Hematopoietic multipotent progenitor cell treated with erythropoietin and hydrocortisone succinate and interleukin-3 and kit ligand, for 15 days (in vitro differentiated cells): ENCODE data around the gene ZSWIM6.

ENCODE experiments used
- DNase-seq: peaks from one replicate; pipeline ENCODE4 v3.0.0-alpha.2; 2015; ENCODE audit warnings: low spot score

Gene ZSWIM6

DNA sequence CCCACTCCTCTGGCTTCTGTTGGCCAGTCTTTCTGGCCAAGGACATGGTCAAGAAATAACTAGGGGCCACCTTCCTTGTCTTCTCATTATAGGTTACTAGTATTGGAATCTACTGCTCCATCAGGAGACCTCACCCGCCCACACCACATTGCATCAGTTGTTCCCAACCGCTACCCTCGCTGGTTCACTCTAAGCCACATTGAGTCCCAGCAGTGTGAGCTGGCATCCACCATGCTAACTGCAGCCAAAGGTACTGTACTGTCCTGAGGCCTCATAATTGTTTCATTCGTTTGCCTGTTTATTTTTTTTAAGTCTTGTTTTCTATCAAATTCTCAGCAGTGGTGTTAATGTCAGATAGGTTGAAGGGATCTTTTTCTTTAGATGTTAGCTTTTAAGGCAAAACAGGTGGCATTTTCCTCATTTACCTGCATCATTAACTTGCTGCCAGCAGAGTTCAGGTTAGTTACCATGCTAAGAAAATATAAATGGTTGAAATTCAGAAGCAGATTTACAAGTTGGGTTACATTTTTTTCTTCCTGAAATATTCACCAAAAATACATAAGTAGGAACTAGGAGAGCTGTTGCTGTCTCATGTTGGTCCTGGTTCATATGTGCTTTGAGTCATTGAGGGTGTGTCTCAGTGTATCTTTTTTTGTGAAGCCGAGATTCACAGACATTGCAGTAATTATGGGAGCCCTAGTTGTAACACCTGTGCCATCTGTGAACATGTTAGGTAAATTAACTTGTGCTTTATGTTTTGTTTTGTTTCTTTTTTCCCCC, 206.9 kb downstream of the ZSWIM6 start:
- DNase-seq, result no peak

DNA sequence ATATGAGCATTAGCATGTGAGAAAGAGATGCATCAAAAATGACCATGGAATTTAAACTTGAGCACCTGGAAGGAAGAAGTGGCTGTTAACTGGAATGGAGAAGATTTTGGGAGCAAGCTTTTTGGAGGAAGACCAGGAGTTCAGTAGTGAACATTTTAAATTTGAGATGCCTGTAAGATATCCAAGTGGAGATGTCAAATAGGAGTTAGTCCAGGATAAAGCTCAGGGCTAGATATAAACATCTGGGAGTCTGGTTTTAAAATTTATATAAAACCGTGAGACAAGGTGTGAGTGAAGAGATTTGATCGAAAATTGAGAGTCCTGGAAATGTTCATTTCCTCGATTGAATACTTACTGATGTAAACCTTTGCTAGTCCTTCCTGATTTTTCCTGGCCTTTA, 217.5 kb downstream of the ZSWIM6 start:
- no peak for DNase-seq

DNA sequence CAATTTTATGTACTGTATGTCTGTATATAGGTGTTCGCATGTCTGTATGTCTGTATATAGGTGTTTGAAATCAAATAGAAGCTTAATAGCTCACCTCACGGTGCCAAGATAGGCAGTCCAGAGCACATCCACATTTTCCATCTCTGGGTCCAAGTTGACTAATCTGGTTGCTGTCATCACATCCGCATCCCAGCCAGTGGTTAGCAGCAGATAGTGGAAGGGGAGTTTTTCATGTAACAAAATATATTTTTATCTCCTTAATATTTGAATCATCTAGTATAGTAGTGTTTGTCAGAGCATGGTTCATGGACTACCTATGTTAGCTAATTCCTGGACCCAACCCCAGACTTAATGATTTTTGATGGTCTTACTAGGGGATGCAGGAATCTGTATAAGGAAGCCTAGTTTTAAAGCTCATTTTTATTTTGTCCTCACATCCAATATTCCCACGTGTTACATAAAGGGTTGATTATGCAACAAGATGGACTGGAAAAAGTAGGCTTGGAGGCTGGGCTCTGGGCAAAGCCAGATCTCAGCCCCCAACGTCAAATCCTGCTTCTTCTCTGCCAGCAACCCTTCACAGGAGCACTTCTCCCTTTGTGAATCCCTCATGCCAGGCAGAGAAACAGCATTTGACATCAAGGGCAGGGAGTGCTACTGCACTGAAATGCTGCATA, 219.7 kb downstream of the ZSWIM6 start:
- DNase-seq, result no peak

DNA sequence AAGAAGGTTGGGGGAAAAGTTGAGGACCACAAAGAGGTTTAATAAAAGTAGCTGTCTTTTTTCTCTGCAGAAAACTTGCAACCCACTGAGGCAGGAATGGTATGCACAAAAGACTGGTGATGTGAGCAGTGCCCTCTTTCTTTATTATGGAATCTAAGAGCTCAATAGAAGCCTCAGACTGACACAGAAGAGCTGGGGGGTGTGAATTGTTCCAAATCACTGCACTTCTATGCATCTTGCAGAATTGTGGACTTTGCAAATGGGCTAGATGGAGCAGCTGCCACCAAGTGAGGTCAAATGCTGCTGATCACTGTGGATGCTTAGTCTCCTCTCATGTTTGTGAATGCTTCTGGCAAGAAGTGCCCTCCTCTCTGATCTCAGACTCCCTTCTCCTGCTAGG, 227.1 kb downstream of the ZSWIM6 start:
- no peak for DNase-seq

DNA sequence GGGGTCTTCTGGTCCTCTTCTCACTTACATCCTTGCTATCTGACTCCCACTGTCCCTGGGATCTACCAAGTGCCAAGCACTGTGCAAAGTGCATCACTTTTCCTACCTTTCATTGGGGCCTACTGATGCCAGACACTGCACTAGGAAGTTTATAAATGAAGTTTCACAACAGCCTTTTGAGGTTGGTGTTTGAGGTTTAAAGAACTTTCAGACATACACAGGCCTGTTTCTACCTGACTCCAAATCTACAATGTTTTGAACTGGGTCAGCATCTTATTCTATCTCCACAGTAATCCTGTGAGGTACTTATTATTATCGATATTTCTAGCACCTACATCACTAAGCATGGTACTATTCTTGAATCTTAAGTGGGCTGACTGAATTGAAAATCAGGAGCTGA, 227.7 kb downstream of the ZSWIM6 start:
- DNase-seq, result no peak

DNA sequence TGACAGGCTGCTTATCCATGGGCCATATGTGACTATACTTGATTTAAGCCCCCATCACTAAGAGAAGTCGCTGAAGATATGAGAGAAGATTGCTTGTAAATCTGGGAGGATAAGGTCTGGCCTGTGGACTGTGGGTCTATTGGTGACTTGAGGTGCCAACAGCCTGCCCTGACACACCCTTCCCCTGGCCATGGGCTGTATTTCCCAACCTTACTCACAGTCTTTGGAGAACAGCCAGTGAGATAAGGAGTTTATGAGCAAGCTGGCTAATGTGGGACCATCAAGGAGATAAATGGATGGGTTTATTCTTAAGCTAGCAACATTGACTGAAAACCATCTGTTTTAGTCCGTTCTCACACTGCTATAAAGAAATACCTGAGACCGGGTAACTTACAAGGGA, 231.3 kb downstream of the ZSWIM6 start:
- DNase-seq, result no peak

DNA sequence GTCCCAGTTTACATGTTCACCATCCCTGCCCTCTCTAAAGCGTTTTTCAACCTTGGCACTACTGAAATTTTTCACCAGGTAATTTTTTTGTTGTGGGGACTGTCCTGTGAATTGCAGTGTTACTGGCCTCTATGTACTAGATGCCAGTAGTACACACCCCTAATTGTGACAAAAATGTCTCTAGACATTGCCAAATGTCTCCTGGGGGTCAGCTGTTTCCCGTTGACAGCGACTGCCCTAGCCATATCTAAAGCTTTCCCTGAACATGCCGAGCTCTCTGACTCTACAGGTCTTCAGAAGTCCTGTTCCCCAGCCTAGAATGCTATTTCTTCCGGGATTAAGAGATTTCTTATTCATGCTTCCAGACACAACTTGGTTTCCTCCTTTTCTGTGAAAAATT, 235.3 kb downstream of the ZSWIM6 start:
- DNase-seq, result no peak

DNA sequence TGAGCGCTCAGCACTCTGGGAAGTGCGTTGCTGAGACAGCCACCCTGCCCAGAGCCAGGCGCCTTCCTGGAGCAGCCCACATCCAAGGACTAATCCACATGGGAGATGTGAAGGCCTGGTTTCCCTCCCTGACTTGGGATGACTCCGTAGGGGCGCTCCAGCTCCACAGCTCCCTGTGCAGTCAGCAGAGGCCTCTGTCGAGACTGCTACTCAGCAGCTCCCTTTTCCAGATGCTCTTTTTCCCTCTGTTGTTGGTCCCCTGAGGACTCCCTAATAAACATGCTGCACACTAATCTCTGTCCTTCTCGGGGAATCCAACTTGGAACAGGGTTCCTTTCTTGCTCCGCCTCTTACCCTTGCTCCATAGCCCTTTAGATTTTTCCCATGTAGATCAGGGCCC, 237.3 kb downstream of the ZSWIM6 start:
- DNase-seq, result no peak

DNA sequence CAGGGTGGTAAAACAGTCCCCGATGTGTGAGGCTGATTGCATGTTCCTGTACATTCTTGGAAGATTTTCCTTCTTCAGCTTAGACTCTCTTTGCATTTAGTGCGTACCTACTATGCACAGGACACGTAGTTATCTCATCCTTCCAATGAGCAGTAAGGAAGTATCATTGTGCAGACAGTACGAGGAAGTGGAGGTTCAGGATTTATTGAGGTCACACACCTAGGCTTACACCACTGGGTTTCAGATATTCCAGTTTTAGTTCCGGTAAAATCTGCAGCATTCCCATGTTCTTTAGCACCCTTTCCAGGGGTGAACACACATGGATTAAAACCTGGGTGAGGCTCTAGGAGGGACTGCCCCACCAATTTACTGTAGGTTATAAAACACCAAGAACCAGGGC, 238.7 kb downstream of the ZSWIM6 start:
- DNase-seq, result no peak

DNA sequence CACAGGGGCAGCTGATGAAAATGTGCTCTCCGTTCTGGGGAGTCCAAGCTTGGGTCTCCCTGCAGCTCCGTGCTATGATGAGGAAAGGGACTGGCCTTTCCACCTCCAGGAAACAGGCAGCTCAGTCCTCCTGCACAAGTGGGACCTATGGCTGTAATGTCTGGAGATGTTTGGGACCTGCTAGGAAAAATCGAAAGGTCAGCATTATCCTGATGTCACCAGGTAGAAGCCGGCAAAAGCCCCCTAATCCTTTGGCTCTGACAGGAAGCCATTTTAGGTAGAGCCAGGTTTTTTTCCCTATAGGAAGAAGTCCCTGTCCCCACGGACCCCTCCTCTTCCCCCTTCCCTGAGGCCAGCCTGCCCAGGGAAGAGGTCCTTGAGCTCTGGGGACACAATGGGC, 240.9 kb downstream of the ZSWIM6 start:
- no peak for DNase-seq

DNA sequence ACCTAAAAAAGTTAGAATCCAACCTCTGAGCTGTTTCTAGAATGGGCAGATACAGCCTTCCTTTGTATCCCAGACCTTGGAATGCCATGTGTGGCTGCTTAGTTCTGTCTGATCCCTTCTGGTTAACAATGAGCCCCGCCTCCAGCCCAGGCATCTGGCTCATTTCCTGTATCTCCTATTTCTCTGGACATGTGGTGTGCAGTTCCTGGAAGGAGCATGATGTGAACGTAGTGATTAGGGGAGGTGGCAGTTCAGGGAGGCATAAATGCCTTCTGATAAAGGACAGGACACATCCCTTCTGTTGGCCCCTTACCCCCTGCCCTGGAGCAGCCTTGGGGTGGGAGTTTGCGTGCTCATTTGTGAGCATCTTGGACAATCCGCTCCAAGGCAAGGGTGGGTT, 243.0 kb downstream of the ZSWIM6 start:
- no peak for DNase-seq

DNA sequence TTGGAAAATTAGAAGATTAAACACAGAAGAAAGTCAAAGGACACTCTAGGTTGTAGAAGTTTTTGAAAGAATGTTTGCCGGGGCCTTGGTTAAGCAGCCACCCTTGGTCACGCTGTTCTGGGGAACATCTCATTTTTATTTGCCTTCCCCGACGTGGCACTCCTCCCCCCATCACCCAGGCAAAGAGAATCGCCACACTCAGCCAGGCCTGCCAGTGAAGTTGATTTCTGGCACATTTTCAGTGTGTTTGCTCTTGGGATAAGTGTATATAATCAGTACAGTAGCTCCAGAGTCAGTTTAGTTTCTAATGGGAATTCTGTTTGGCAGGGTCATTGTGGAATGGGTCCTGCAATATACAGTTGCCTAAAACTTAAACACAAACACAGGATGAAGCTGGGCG, 243.5 kb downstream of the ZSWIM6 start:
- DNase-seq, result no peak

DNA sequence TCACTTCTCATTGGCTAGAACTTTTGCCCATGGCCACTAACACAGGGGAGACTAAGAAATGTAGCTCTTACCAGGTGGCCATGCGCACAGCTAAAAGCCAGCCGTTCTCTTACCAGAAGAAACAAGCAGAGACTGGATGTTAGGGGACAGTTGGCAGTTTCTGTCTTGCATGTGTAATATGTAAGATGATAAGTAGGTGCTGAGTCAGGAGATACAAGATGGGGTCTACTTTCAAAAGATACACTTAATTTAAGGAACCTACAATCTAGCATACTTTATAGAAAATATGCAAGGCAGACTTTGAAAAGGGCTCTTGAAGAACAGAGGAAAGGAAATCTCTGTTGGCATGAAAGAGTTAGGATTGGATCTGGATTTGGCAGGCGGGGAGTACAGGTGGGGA, 244.5 kb downstream of the ZSWIM6 start:
- DNase-seq, result no peak

DNA sequence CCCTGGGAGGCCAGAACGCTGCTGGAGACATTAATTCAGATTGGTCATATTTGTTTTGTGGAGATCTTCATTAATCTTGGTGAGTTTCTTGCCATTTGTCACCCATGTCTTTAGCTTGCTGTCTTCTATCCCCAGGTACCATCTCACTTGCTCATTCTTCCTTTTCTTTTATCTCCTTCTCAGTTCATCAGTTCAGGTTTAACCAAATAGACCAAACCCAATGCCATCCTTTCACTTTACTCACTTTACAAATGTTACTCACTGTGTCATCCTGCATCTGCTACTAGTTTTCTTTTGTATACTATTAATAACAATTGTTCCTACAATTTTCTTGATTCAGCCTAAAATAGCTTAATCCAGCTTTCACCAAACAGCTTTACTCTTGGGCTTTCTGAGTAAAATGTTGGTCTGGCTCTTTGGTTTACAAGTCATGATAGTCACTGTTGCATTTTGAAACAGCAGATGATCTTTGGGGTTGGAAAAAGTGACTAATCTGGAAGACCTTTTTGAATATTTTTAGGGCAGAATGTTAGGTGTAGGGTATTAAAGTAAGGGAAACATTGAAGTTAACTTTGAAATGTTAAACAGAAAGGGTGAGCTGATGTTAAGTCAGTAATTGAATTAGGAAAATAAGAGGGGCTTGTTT, 246.9 kb downstream of the ZSWIM6 start:
- DNase-seq, result no peak

DNA sequence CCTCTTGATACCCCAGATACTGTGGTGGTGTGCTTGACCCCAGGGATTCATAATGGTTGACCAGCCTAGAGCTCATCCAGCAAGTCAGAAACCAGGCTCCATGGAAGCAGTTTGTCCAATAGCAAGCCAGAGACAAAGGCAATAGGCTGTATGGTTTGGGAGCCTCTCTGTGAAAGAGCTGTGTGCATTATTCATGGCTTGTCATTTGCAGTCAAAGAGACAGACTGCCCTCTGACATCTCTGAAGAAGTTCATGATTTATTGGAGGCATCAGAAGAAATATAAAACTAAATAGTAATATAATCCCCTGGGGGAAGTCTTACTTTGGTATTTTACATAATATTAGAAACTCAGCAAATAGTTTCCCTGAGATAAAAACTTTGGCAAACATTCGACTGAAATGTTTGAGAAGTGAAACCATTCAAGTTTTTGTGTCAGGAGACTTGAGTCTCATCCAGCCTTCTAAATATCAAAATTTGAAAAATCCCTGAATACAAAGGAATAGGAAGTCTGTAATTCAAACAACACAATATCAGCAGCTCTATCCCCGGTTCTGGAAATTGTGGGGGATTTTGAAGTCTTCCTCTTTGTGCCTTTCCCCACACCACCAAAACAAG, 250.3 kb downstream of the ZSWIM6 start:
- no peak for DNase-seq

DNA sequence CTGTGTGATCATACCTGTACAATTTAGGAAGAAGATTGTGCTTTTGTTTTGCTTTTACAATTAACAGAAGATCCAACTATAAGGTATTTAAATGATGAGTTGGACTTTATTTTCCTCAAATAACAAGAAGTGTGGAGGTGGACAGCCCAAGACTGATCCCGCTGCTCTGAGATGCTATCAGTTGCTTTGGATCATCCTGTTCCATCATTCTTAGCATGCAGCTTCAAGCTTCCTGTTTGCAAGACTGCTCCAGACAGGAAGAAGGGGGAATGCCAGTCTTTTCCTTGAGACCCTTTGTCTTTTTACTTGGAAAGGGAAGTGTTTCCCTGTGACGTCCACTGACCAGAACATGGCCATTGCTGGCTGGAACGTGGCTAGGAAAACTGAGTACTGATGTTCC, 250.8 kb downstream of the ZSWIM6 start:
- no peak for DNase-seq

DNA sequence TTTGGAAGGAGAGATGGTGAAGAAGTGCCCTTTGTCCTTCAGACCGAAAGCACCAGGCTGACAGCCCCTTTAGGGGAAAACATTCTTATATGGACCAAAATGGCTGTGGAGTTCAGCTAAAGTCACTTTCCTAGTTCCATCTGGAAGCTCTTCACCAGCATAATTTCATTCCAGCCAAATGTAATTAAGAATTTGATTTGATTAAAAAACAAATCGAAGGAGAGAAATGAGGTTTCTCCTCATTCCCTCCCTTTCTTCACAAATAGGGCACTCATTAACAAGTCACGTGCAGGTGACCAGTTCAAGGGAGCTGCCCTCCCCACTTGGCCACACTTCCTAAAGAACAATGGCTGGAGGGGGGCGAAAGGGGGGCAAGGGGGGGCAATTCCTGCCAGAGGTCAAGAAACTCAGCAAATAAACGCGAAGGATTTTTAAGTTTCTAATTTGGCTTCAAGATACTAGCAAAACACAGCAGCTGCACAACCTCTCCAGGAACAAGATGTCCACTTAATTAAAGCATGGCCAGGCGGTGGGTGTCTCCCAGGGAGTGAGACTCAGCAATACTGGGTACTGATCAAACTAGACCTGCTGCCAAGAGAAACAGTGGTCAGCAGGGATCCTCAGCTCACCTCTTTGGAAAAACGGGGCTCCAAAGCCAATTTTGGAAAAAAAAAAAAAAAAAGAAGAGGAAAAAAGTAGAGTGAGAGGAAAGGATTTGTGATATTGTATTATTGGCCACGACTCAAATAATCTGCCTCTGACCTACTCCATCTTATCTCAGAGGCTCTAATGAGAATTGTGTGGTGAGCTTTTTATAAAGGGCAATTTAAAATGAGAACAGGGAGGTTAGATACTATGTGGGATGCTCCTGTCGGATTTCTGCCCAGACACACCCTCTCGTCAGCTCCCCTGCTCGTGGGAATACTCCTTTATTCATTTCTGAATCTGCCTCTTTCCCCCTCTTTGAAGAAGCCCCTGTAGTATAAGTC, 254.3 kb downstream of the ZSWIM6 start:
- DNase-seq, result no peak

DNA sequence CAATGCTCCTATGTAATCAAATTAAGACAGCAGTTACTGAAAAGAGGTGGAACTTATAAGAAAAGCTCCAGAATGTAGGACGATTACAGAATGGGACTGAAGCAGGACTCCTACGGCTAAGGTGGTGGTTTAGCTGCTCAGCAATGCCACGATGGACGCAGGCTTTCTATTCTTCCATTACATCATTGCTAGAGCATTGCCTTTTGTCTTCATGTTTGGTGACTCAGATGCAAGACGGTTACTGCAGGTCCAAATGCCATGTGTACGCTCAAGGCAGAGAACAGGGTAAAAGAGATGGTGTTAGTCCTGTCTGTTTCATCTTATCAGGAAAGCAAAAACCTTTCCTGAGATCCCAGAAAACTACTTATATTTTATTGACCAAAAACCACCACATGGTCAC, 255.1 kb downstream of the ZSWIM6 start:
- no peak for DNase-seq

DNA sequence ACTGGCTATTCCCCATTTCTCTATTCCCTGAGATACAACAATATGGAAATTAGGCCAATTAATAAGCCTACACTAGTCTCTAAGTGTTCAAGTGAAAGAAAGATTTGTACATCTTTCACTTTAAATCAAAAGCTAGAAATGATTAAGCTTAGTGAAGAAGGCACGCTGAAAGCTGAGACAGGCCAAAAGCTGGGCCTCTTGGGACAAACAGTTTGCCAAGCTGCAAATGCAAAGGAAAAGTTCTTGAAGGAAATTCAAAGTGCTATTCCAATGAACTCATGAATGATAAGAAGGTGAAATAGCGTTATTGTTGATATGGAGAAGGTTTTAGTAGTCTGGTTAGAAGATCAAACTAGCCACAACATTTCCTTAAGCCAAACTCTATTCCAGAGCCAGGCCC, 256.2 kb downstream of the ZSWIM6 start:
- DNase-seq, result no peak

DNA sequence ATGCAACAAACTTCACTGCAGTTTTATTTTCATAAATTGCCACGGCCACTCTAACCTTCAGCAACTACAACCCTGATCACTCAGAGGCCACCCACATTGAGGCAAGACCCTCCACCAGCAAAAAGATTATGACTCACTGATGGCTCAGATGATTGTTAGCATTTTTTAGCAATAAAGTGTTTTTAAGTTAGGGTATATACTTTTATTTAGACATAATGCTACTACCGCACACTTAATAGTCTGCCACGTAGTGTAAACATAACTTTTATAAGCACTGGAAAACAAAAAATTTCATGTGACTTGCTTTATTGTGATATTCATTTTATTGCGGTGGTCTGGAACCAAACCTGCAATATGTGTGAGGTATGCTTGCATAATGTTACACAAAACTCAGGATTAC, 257.9 kb downstream of the ZSWIM6 start:
- DNase-seq, result no peak

DNA sequence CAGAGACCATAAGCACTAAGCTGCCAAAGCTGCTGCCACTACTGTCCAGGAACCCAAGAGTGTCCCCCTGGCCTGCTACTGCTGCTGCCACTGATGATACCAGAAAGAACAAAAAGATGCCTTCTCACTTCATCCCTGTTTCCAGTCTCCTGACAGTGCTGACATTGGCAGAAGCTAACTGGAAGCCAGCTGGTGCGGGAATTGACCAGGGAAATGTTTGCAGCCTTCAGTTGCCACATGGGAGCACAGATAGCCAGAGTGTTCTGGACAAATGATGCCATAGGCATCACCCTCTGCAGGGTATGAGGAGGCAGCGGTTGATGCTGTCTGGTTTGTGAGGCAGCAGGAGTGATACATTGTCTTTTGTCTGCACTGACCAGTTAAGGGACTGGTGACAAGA, 258.4 kb downstream of the ZSWIM6 start:
- no peak for DNase-seq

DNA sequence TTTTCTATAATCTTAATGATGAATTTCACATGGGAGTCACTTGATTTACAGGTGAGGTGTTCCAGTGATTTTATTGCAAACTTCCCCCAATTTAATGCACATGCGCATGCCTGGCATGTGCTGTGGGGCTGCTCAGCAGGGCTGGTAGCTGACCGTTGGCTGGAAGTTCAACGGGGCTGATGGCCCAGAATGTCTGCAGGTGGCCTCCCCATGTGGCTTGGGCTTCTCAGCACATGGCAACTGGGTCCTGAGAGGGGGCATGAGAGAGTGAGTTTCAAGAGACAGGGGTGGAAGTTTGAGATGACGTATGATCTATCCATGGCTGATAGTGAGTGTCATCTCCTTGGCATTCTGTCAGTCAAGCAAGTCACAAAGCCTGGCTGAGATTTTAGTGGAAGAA, 259.8 kb downstream of the ZSWIM6 start:
- no peak for DNase-seq
